HL-60/S4 treated with retinoic acid at 250 ng/mL for 4 days and 3 days (cell line): ENCODE results near the gene ADGB.

Source experiments
- in situ Hi-C: fragments of 300-500 bp; cut with MboI; formaldehyde crosslinking; loops from 2 replicates; pipeline ENCODE4 v1.7.0; 2022; ENCODE audit warnings: low sequenced_read_pairs

Gene ADGB

GRCh38 chr6:146859795-146860495 lies 261.2 kb downstream of the ADGB start:
- in situ Hi-C loops = no loop called here

- in situ Hi-C loops = no loop called here
These were observed 261.8 kb downstream of the ADGB start for GRCh38 chr6:146860583-146860982.

- in situ Hi-C loops = no loop called here
These were observed 262.3 kb downstream of the ADGB start for GRCh38 chr6:146861029-146861563.

GRCh38 chr6:146861716-146862115 lies 262.9 kb downstream of the ADGB start:
- in situ Hi-C loops = no loop called here

- in situ Hi-C loops = no loop called here
These were observed 263.7 kb downstream of the ADGB start for GRCh38 chr6:146862508-146862919.

GRCh38 chr6:146864300-146864699 lies 265.5 kb downstream of the ADGB start:
- in situ Hi-C loops = no loop called here

GRCh38 chr6:146864885-146865284 lies 266.1 kb downstream of the ADGB start:
- in situ Hi-C loops = no loop called here
